Natural killer cell treated with Interleukin-12 subunit alpha and Interleukin-12 subunit beta and Interleukin-15 and Interleukin-18, amount 100 ng/mL, for 72 hours (primary cell): ENCODE results near the gene MICAL3. TPM values are rescaled to one million over a fixed set of nuclear protein-coding genes. Genes with fewer than 3 reads are reported as not detected.
"Not testable (repeated sequence)": the region's sequence is repeated elsewhere in the genome, so short reads cannot be mapped to it uniquely, and the experiment has no call there.

ENCODE experiments used
- ATAC-seq, 2 donors: fragments of 150-1000 bp; cut with Tn5 transposase in 1 of 2; sonication (Bioruptor Pico), chemical (Tn5 transposase) in 1 of 2; 2 replicates each; pipeline ENCODE4 v1.10.0; 2021
- DNase-seq: peaks from one replicate; pipeline ENCODE4 v3.0.0; 2022; ENCODE audit warnings: low spot score
- H3K27ac Mint-ChIP-seq, 2 donors: 1 replicate in 1 of 2; 2 replicates in 1 of 2; pipeline ENCODE4 v1.8.0; 2022; ENCODE audit warnings: mixed read lengths in 2 of 2, mild to moderate bottlenecking in 1 of 2, moderate library complexity in 1 of 2
- H3K27me3 Mint-ChIP-seq, 2 donors: 1 replicate in 1 of 2; 2 replicates in 1 of 2; pipeline ENCODE4 v1.8.0; 2022; ENCODE audit warnings: mixed read lengths in 2 of 2
- H3K36me3 Mint-ChIP-seq: one replicate; pipeline ENCODE4 v1.8.0; 2022; ENCODE audit warnings: mixed read lengths
- H3K4me1 Mint-ChIP-seq, 2 donors: 1 replicate in 1 of 2; 2 replicates in 1 of 2; pipeline ENCODE4 v1.8.0; 2022; ENCODE audit warnings: low read depth in 2 of 2, mixed read lengths in 2 of 2, mild to moderate bottlenecking in 1 of 2
- H3K4me3 Mint-ChIP-seq: one replicate; pipeline ENCODE4 v1.8.0; 2022; ENCODE audit warnings: mixed read lengths
- H3K9me3 Mint-ChIP-seq: 2 replicates; pipeline ENCODE4 v1.8.0; 2022; ENCODE audit warnings: mixed read lengths
- total RNA-seq, 2 donors: library from RNA; stranded (reverse); gene quantifications; one replicate each; pipeline ENCODE4 v1.2.3, GENCODE V29; 2022

Gene MICAL3
- total RNA-seq, 2 donors from 2014 or later: 52.7 to 62.1 TPM

- ATAC-seq (peak in 1 of 2 donors; percentile 20), DNase-seq (no peak)
- H3K4me3 Mint-ChIP-seq: no peak overlapping the region
- no peaks in the 10 kb centered on the region for H3K36me3 Mint-ChIP-seq
- no peaks in the 10 kb centered on the region for H3K9me3 Mint-ChIP-seq
- no peaks in the 10 kb centered on the region for H3K4me1 Mint-ChIP-seq
- H3K27ac Mint-ChIP-seq: no peak overlapping the region
- H3K27me3 Mint-ChIP-seq: peaks cover 0 to 2% of the 10 kb centered on the region in 2 donors
These were observed 11.8 kb downstream of the MICAL3 start for GRCh38 chr22:18012531-18012930.

GRCh38 chr22:18010266-18010665, 14.1 kb downstream of the MICAL3 start:
- H3K27ac Mint-ChIP-seq: no peak overlapping the region
- peaks cover 2 to 6% of the 10 kb centered on the region in 2 donors for H3K27me3 Mint-ChIP-seq
- H3K36me3 Mint-ChIP-seq: no peaks in the 10 kb centered on the region
- no peak for ATAC-seq
- H3K4me1 Mint-ChIP-seq: no peaks in the 10 kb centered on the region
- no peak for DNase-seq
- no peaks in the 10 kb centered on the region for H3K9me3 Mint-ChIP-seq
- no peak overlapping the region for H3K4me3 Mint-ChIP-seq

GRCh38 chr22:18008136-18008535, 16.2 kb downstream of the MICAL3 start:
- Mint-ChIP-seq H3K4me1 (peaks cover 0 to 3% of the 10 kb centered on the region in 2 donors), H3K27me3 (peaks cover 8 to 11% of the 10 kb centered on the region in 2 donors), H3K9me3 (no peaks in the 10 kb centered on the region), H3K36me3 (no peaks in the 10 kb centered on the region), H3K27ac (no peak overlapping the region), H3K4me3 (no peak overlapping the region)
- DNase-seq (no peak), ATAC-seq (no peak)

- DNase-seq (no peak), ATAC-seq (no peak)
- Mint-ChIP-seq H3K27ac (no peak overlapping the region), H3K27me3 (peaks cover 8 to 13% of the 10 kb centered on the region in 2 donors), H3K36me3 (no peaks in the 10 kb centered on the region), H3K4me1 (peaks cover 8 to 13% of the 10 kb centered on the region in 2 donors), H3K9me3 (no peaks in the 10 kb centered on the region), H3K4me3 (no peak overlapping the region)
These were observed 19.0 kb downstream of the MICAL3 start for GRCh38 chr22:18005201-18005926.

GRCh38 chr22:18001894-18002315, 22.5 kb downstream of the MICAL3 start:
- not testable (repeated sequence) for H3K36me3 Mint-ChIP-seq, ATAC-seq, DNase-seq, H3K9me3 Mint-ChIP-seq
- H3K27me3 Mint-ChIP-seq: peaks cover 6 to 13% of the 10 kb centered on the region in 2 donors
- peaks cover 32 to 36% of the 10 kb centered on the region in 2 donors for H3K4me1 Mint-ChIP-seq
- H3K4me3 Mint-ChIP-seq: peak overlapping the region; percentile 93
- H3K27ac Mint-ChIP-seq: peak overlapping the region; percentile 91 to 93

GRCh38 chr22:18001040-18001893, 23.1 kb downstream of the MICAL3 start:
- peaks cover 38 to 41% of the 10 kb centered on the region in 2 donors for H3K4me1 Mint-ChIP-seq
- H3K4me3 Mint-ChIP-seq: peak overlapping the region; percentile 93
- H3K27me3 Mint-ChIP-seq: peaks cover 6 to 13% of the 10 kb centered on the region in 2 donors
- peak overlapping the region; percentile 91 to 93 for H3K27ac Mint-ChIP-seq
- H3K36me3 Mint-ChIP-seq: no peaks in the 10 kb centered on the region
- DNase-seq: peak; percentile 87
- no peaks in the 10 kb centered on the region for H3K9me3 Mint-ChIP-seq
- ATAC-seq: peak; percentile 89 to 92

- no peaks in the 10 kb centered on the region for H3K36me3 Mint-ChIP-seq
- H3K27me3 Mint-ChIP-seq: peaks cover 3 to 13% of the 10 kb centered on the region in 2 donors
- H3K4me3 Mint-ChIP-seq: peak overlapping the region; percentile 70
- H3K4me1 Mint-ChIP-seq: peaks cover 38 to 45% of the 10 kb centered on the region in 2 donors
- ATAC-seq (no peak), DNase-seq (no peak)
- peak overlapping the region; percentile 33 to 53 for H3K27ac Mint-ChIP-seq
- no peaks in the 10 kb centered on the region for H3K9me3 Mint-ChIP-seq
These were observed 23.8 kb downstream of the MICAL3 start for GRCh38 chr22:18000441-18001039.

GRCh38 chr22:17999851-18000250, 24.5 kb downstream of the MICAL3 start:
- Mint-ChIP-seq H3K27ac (peak overlapping the region; percentile 33 to 53), H3K4me3 (peak overlapping the region; percentile 70), H3K27me3 (peaks cover 0 to 6% of the 10 kb centered on the region in 2 donors), H3K36me3 (no peaks in the 10 kb centered on the region), H3K9me3 (no peaks in the 10 kb centered on the region), H3K4me1 (peaks cover 42 to 49% of the 10 kb centered on the region in 2 donors)
- DNase-seq (no peak), ATAC-seq (no peak)

GRCh38 chr22:17998913-17999312, 25.4 kb downstream of the MICAL3 start:
- Mint-ChIP-seq H3K4me3 (no peak overlapping the region), H3K4me1 (peaks cover 49 to 55% of the 10 kb centered on the region in 2 donors)

GRCh38 chr22:17997456-17997855, 26.9 kb downstream of the MICAL3 start:
- H3K36me3 Mint-ChIP-seq: no peaks in the 10 kb centered on the region
- H3K27me3 Mint-ChIP-seq: no peaks in the 10 kb centered on the region
- no peaks in the 10 kb centered on the region for H3K9me3 Mint-ChIP-seq
- H3K4me3 Mint-ChIP-seq: peak overlapping the region; percentile 48
- H3K4me1 Mint-ChIP-seq: peaks cover 49 to 55% of the 10 kb centered on the region in 2 donors
- ATAC-seq (no peak), DNase-seq (no peak)
- peak overlapping the region; percentile 59 to 85 for H3K27ac Mint-ChIP-seq

More at GRCh38 chr22:17998913-17999312, 25.4 kb downstream of the MICAL3 start:
- DNase-seq (no peak), ATAC-seq (no peak)
- Mint-ChIP-seq H3K36me3 (no peaks in the 10 kb centered on the region), H3K27me3 (peaks cover 0 to 6% of the 10 kb centered on the region in 2 donors), H3K27ac (peak overlapping the region in 1 of 2 donors; percentile 53), H3K9me3 (no peaks in the 10 kb centered on the region)

GRCh38 chr22:17995256-17995655, 29.1 kb downstream of the MICAL3 start:
- ATAC-seq, H3K9me3 Mint-ChIP-seq, H3K27me3 Mint-ChIP-seq, H3K36me3 Mint-ChIP-seq, DNase-seq: not testable (repeated sequence)
- Mint-ChIP-seq H3K4me3 (peak overlapping the region; percentile 27), H3K27ac (peak overlapping the region in 1 of 2 donors; percentile 58), H3K4me1 (peaks cover 41 to 51% of the 10 kb centered on the region in 2 donors)

- no peaks in the 10 kb centered on the region for H3K27me3 Mint-ChIP-seq
- H3K4me3 Mint-ChIP-seq: peak overlapping the region; percentile 27
- H3K9me3 Mint-ChIP-seq: no peaks in the 10 kb centered on the region
- H3K4me1 Mint-ChIP-seq: peaks cover 35 to 46% of the 10 kb centered on the region in 2 donors
- peak overlapping the region in 1 of 2 donors; percentile 58 for H3K27ac Mint-ChIP-seq
- ATAC-seq: no peak
- no peak for DNase-seq
- H3K36me3 Mint-ChIP-seq: no peaks in the 10 kb centered on the region
These were observed 29.8 kb downstream of the MICAL3 start for GRCh38 chr22:17994424-17995108.

- H3K27me3 Mint-ChIP-seq, H3K36me3 Mint-ChIP-seq, DNase-seq, H3K27ac Mint-ChIP-seq, ATAC-seq, H3K9me3 Mint-ChIP-seq, H3K4me3 Mint-ChIP-seq: not testable (repeated sequence)
- H3K4me1 Mint-ChIP-seq: peaks cover 36 to 48% of the 10 kb centered on the region in 2 donors
These were observed 31.4 kb downstream of the MICAL3 start for GRCh38 chr22:17992976-17993375.
